Calu3 (cell line): ENCODE results near the gene AKT3. TPM values are rescaled to one million over a fixed set of nuclear protein-coding genes. Genes with fewer than 3 reads are reported as not detected.

Experiments used
- BruUV-seq: library from RNA; stranded (reverse); fragments of 400-500 nt; replicated peaks from 2 replicates; lab custom pipeline; 2021; lab: Mats Ljungman, UMichigan
- CTCF ChIA-PET: fragments of 300-600 bp; sonication (Branson Sonifier 250); formaldehyde crosslinking; loops from one replicate; lab custom pipeline; 2022; ENCODE audit warnings: antibody characterized with exemption; lab: Charles Lee
- DNase-seq: peaks from one replicate; pipeline ENCODE4 v3.0.0; 2022
- H3K27ac Mint-ChIP-seq: one replicate; pipeline ENCODE4 v1.8.0; 2022; ENCODE audit warnings: mixed read lengths; ENCODE audit not compliant: unreplicated experiment
- H3K27me3 Mint-ChIP-seq: one replicate; pipeline ENCODE4 v1.8.0; 2022; ENCODE audit warnings: mixed read lengths; ENCODE audit not compliant: unreplicated experiment
- H3K36me3 Mint-ChIP-seq: one replicate; pipeline ENCODE4 v1.8.0; 2022; ENCODE audit warnings: mild to moderate bottlenecking, moderate library complexity, mixed read lengths; ENCODE audit not compliant: insufficient read depth, unreplicated experiment
- H3K4me1 Mint-ChIP-seq: one replicate; pipeline ENCODE4 v1.8.0; 2022; ENCODE audit warnings: mild to moderate bottlenecking, low read depth, mixed read lengths; ENCODE audit not compliant: unreplicated experiment
- H3K4me3 Mint-ChIP-seq: one replicate; pipeline ENCODE4 v1.8.0; 2022; ENCODE audit warnings: mild to moderate bottlenecking, low read depth, moderate library complexity, mixed read lengths; ENCODE audit not compliant: unreplicated experiment
- H3K9me3 Mint-ChIP-seq: one replicate; pipeline ENCODE4 v1.8.0; 2022; ENCODE audit warnings: low read depth, mixed read lengths; ENCODE audit not compliant: unreplicated experiment
- intact Hi-C: fragments of 100-400 bp; cut with micrococcal nuclease; formaldehyde crosslinking; loops from one replicate; pipeline ENCODE4 v1.10.0; 2022; ENCODE audit not compliant: unreplicated experiment
- total RNA-seq: library from RNA; stranded (reverse); gene quantifications from 2 replicates; pipeline ENCODE4 v1.2.3, GENCODE V29; 2022
- TF ChIP-seq, protein P1 (sequence below): fragments of 200-600 bp; IDR thresholded peaks from one replicate; pipeline ENCODE4 v1.8.0; 2022; ENCODE audit warnings: antibody characterized with exemption; ENCODE audit not compliant: unreplicated experiment

Gene AKT3
- total RNA-seq, 1 experiment from 2014 or later = 81.2 TPM

DNA sequence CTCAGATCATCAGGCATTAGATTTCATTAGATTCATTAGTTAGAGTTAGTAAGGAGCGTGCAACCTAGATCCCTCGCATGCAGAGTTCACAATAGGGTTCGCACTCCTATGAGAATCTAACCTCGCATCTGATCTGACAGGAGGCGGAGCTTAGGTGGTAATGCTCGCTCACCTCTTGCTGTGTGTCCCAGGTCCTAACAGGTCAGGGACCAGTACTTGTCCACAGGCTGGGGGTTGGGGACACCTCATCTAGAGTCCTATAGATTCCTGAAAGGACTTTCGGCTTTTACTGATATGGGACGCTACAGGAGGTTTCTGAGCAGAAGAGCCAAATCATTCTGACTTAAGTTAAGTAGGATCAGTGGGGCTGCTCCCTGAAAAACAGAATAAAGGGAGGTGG, 91.4 kb downstream of the AKT3 start:
- intact Hi-C loops = no loop called here
- Mint-ChIP-seq H3K4me3 (no peak overlapping the region), H3K36me3 (no peaks in the 10 kb centered on the region), H3K4me1 (peaks cover 14% of the 10 kb centered on the region), H3K9me3 (no peaks in the 10 kb centered on the region), H3K27me3 (no peaks in the 10 kb centered on the region), H3K27ac (no peak overlapping the region)
- no peak for DNase-seq
- no TSS peak for BruUV-seq
- CTCF ChIA-PET = no interaction called here
- TF ChIP-seq, protein P1, sequence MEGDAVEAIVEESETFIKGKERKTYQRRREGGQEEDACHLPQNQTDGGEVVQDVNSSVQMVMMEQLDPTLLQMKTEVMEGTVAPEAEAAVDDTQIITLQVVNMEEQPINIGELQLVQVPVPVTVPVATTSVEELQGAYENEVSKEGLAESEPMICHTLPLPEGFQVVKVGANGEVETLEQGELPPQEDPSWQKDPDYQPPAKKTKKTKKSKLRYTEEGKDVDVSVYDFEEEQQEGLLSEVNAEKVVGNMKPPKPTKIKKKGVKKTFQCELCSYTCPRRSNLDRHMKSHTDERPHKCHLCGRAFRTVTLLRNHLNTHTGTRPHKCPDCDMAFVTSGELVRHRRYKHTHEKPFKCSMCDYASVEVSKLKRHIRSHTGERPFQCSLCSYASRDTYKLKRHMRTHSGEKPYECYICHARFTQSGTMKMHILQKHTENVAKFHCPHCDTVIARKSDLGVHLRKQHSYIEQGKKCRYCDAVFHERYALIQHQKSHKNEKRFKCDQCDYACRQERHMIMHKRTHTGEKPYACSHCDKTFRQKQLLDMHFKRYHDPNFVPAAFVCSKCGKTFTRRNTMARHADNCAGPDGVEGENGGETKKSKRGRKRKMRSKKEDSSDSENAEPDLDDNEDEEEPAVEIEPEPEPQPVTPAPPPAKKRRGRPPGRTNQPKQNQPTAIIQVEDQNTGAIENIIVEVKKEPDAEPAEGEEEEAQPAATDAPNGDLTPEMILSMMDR = no peak

DNA sequence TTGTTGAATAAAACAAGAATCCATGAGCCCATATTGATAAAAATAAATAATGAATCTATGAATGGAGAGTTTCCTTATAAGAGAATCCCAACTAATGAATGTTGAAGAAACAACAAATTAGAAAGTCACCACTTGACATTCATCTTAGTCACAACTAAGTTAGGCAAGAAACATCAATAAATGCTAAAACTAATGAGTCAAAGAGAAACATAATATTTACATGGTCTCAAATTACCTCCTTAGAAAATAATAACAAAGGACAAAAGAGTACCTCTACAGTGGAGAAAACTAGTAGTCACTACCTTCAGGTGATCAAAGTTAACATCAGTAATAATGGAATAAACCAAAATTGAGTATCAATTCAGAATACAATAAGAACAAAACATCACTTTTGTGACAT, 93.5 kb downstream of the AKT3 start:
- CTCF ChIA-PET = no interaction called here
- DNase-seq = no peak
- no peaks in the 10 kb centered on the region for H3K36me3 Mint-ChIP-seq
- TF ChIP-seq, protein P1 = no peak
- peaks cover 14% of the 10 kb centered on the region for H3K4me1 Mint-ChIP-seq
- H3K4me3 Mint-ChIP-seq = no peak overlapping the region
- H3K27me3 Mint-ChIP-seq = no peaks in the 10 kb centered on the region
- BruUV-seq = no TSS peak
- H3K27ac Mint-ChIP-seq = no peak overlapping the region
- H3K9me3 Mint-ChIP-seq = no peaks in the 10 kb centered on the region
- intact Hi-C loops = no loop called here

DNA sequence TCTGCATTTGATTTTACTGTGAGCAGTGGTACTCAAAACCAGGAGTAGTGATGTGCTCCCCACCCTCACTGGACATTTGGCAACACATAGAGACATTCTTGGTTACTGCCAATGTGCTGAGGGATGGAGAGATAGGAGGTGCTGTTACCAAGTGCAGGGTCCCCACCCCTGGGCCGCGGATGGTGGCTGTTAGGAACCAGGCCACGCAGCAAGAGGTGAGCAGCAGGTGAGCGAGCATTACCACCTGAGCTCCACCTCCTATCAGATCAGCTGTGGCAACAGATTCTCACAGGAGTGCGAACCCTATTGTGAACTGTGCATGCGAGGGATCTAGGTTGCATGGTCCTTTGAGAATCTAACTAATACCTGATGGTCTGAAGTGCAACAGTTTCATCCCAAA, 95.7 kb downstream of the AKT3 start:
- peaks cover 14% of the 10 kb centered on the region for H3K4me1 Mint-ChIP-seq
- H3K27me3 Mint-ChIP-seq = no peaks in the 10 kb centered on the region
- no peak for DNase-seq
- H3K9me3 Mint-ChIP-seq = no peaks in the 10 kb centered on the region
- H3K4me3 Mint-ChIP-seq = no peak overlapping the region
- intact Hi-C loops = no loop called here
- TF ChIP-seq, protein P1 = no peak
- no TSS peak for BruUV-seq
- no peaks in the 10 kb centered on the region for H3K36me3 Mint-ChIP-seq
- no peak overlapping the region for H3K27ac Mint-ChIP-seq
- CTCF ChIA-PET = no interaction called here

DNA sequence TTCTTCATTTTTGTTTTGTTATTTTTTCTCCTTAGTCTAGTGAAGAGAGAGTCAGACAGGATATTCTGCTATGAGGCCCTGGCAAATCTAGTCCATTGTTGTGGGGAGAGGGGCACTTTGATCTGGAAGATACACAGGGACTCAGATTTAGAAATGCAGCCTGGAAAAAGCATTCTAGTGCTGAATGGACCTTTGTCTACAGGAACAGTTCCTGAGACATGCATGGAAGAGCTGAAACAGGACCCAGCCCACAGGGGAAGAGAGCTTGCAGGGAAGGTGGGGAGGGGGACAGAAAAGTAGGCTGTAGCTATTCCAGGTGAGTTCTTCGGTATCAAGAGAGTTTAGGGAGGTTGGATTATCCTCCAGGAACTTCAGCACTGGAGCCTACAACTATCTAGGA, 98.5 kb downstream of the AKT3 start:
- no peak overlapping the region for H3K4me3 Mint-ChIP-seq
- DNase-seq = no peak
- TF ChIP-seq, protein P1 = no peak
- peaks cover 10% of the 10 kb centered on the region for H3K4me1 Mint-ChIP-seq
- no peak overlapping the region for H3K27ac Mint-ChIP-seq
- H3K27me3 Mint-ChIP-seq = no peaks in the 10 kb centered on the region
- no peaks in the 10 kb centered on the region for H3K36me3 Mint-ChIP-seq
- BruUV-seq = no TSS peak
- CTCF ChIA-PET = no interaction called here
- intact Hi-C loops = no loop called here
- H3K9me3 Mint-ChIP-seq = no peaks in the 10 kb centered on the region
